ENCODE results near the gene PIGN. TPM values are rescaled to one million over a fixed set of nuclear protein-coding genes. Genes with fewer than 3 reads are reported as not detected.
A peak's percentile ranks its signal among the peaks of the same experiment; 100 is the strongest.

Gene PIGN
- total and polyA plus RNA-seq, 4 donors, result 10.9 to 47.0 (median 19.4) TPM

GRCh38 chr18:62073461-62074281, 113.2 kb downstream of the PIGN start:
- no peak overlapping the region for H3K4me3 ChIP-seq (ENCODE audit: low read depth, low read length)
- WGBS (ENCODE audit: insufficient coverage), result 100% methylated on average over 1 of the region's 2 CpGs
- H3K4me1 ChIP-seq (ENCODE audit: control insufficient read depth, insufficient read depth, low read length), result no peaks in the 10 kb centered on the region
- H3K9me3 ChIP-seq (ENCODE audit: control insufficient read depth, insufficient read depth, low read length), result peaks cover 1% of the 10 kb centered on the region
- no peak overlapping the region for H3K27ac ChIP-seq (ENCODE audit: low read depth, low read length)
- DNase-seq (ENCODE audit: low read depth in 4 of 6, low spot score in 6 of 6), result no peak
- no peaks in the 10 kb centered on the region for H3K36me3 ChIP-seq (ENCODE audit: control insufficient read depth, insufficient read depth, low read length)
- no peaks in the 10 kb centered on the region for H3K27me3 ChIP-seq (ENCODE audit: control insufficient read depth, insufficient read depth, low read length)

- Histone ChIP-seq H3K27me3 (ENCODE audit: control insufficient read depth, insufficient read depth, low read length) (no peaks in the 10 kb centered on the region), H3K4me3 (ENCODE audit: low read depth, low read length) (no peak overlapping the region)
- no peak for DNase-seq (ENCODE audit: low read depth in 4 of 6, low spot score in 6 of 6)
Observed at GRCh38 chr18:62072370-62072769, 114.5 kb downstream of the PIGN start.

GRCh38 chr18:62071071-62071470, 115.8 kb downstream of the PIGN start:
- WGBS (ENCODE audit: insufficient coverage), result 100% methylated on average over 2 of the region's 4 CpGs
- Histone ChIP-seq H3K4me1 (ENCODE audit: control insufficient read depth, insufficient read depth, low read length) (no peaks in the 10 kb centered on the region), H3K4me3 (ENCODE audit: low read depth, low read length) (no peak overlapping the region), H3K27ac (ENCODE audit: low read depth, low read length) (no peak overlapping the region), H3K36me3 (ENCODE audit: control insufficient read depth, insufficient read depth, low read length) (no peaks in the 10 kb centered on the region), H3K27me3 (ENCODE audit: control insufficient read depth, insufficient read depth, low read length) (no peaks in the 10 kb centered on the region), H3K9me3 (ENCODE audit: control insufficient read depth, insufficient read depth, low read length) (no peaks in the 10 kb centered on the region)
- DNase-seq (ENCODE audit: low read depth in 4 of 6, low spot score in 6 of 6), result no peak

More at GRCh38 chr18:62072370-62072769, 114.5 kb downstream of the PIGN start:
- Histone ChIP-seq H3K9me3 (ENCODE audit: control insufficient read depth, insufficient read depth, low read length) (no peaks in the 10 kb centered on the region), H3K4me1 (ENCODE audit: control insufficient read depth, insufficient read depth, low read length) (no peaks in the 10 kb centered on the region), H3K27ac (ENCODE audit: low read depth, low read length) (no peak overlapping the region), H3K36me3 (ENCODE audit: control insufficient read depth, insufficient read depth, low read length) (no peaks in the 10 kb centered on the region)

- DNase-seq (ENCODE audit: low read depth in 4 of 6, low spot score in 6 of 6), result peak in 1 of 6 donors; percentile 9
- no peaks in the 10 kb centered on the region for H3K4me1 ChIP-seq (ENCODE audit: control insufficient read depth, insufficient read depth, low read length)
- no peak overlapping the region for H3K4me3 ChIP-seq (ENCODE audit: low read depth, low read length)
- WGBS (ENCODE audit: insufficient coverage), result no CpG with 5 or more reads among the region's 2 CpGs
- no peaks in the 10 kb centered on the region for H3K27me3 ChIP-seq (ENCODE audit: control insufficient read depth, insufficient read depth, low read length)
- no peaks in the 10 kb centered on the region for H3K9me3 ChIP-seq (ENCODE audit: control insufficient read depth, insufficient read depth, low read length)
- H3K27ac ChIP-seq (ENCODE audit: low read depth, low read length), result no peak overlapping the region
- H3K36me3 ChIP-seq (ENCODE audit: control insufficient read depth, insufficient read depth, low read length), result no peaks in the 10 kb centered on the region
Observed at GRCh38 chr18:62070302-62070701, 116.6 kb downstream of the PIGN start.

- no peak overlapping the region for H3K27ac ChIP-seq (ENCODE audit: low read depth, low read length)
- no CpG with 5 or more reads among the region's 2 CpGs for WGBS (ENCODE audit: insufficient coverage)
- H3K27me3 ChIP-seq (ENCODE audit: control insufficient read depth, insufficient read depth, low read length), result no peaks in the 10 kb centered on the region
- no peak for DNase-seq (ENCODE audit: low read depth in 4 of 6, low spot score in 6 of 6)
- no peak overlapping the region for H3K4me3 ChIP-seq (ENCODE audit: low read depth, low read length)
- H3K9me3 ChIP-seq (ENCODE audit: control insufficient read depth, insufficient read depth, low read length), result no peaks in the 10 kb centered on the region
- no peaks in the 10 kb centered on the region for H3K4me1 ChIP-seq (ENCODE audit: control insufficient read depth, insufficient read depth, low read length)
- no peaks in the 10 kb centered on the region for H3K36me3 ChIP-seq (ENCODE audit: control insufficient read depth, insufficient read depth, low read length)
Observed at GRCh38 chr18:62069556-62069955, 117.3 kb downstream of the PIGN start.

- no peaks in the 10 kb centered on the region for H3K36me3 ChIP-seq (ENCODE audit: control insufficient read depth, insufficient read depth, low read length)
- no peak overlapping the region for H3K27ac ChIP-seq (ENCODE audit: low read depth, low read length)
- no peak overlapping the region for H3K4me3 ChIP-seq (ENCODE audit: low read depth, low read length)
- 87% methylated on average over 2 of the region's 5 CpGs for WGBS (ENCODE audit: insufficient coverage)
- no peaks in the 10 kb centered on the region for H3K9me3 ChIP-seq (ENCODE audit: control insufficient read depth, insufficient read depth, low read length)
- DNase-seq (ENCODE audit: low read depth in 4 of 6, low spot score in 6 of 6), result no peak
- H3K27me3 ChIP-seq (ENCODE audit: control insufficient read depth, insufficient read depth, low read length), result no peaks in the 10 kb centered on the region
- H3K4me1 ChIP-seq (ENCODE audit: control insufficient read depth, insufficient read depth, low read length), result no peaks in the 10 kb centered on the region
Observed at GRCh38 chr18:62066102-62066818, 120.6 kb downstream of the PIGN start.

- Histone ChIP-seq H3K36me3 (ENCODE audit: control insufficient read depth, insufficient read depth, low read length) (no peaks in the 10 kb centered on the region), H3K27me3 (ENCODE audit: control insufficient read depth, insufficient read depth, low read length) (no peaks in the 10 kb centered on the region), H3K4me1 (ENCODE audit: control insufficient read depth, insufficient read depth, low read length) (no peaks in the 10 kb centered on the region), H3K9me3 (ENCODE audit: control insufficient read depth, insufficient read depth, low read length) (no peaks in the 10 kb centered on the region), H3K27ac (ENCODE audit: low read depth, low read length) (no peak overlapping the region), H3K4me3 (ENCODE audit: low read depth, low read length) (no peak overlapping the region)
- DNase-seq (ENCODE audit: low read depth in 4 of 6, low spot score in 6 of 6), result no peak
- no CpG with 5 or more reads among the region's 1 CpG for WGBS (ENCODE audit: insufficient coverage)
Observed at GRCh38 chr18:62064361-62064760, 122.5 kb downstream of the PIGN start.

- Histone ChIP-seq H3K9me3 (ENCODE audit: control insufficient read depth, insufficient read depth, low read length) (no peaks in the 10 kb centered on the region), H3K27me3 (ENCODE audit: control insufficient read depth, insufficient read depth, low read length) (no peaks in the 10 kb centered on the region), H3K36me3 (ENCODE audit: control insufficient read depth, insufficient read depth, low read length) (no peaks in the 10 kb centered on the region), H3K27ac (ENCODE audit: low read depth, low read length) (no peak overlapping the region), H3K4me1 (ENCODE audit: control insufficient read depth, insufficient read depth, low read length) (no peaks in the 10 kb centered on the region), H3K4me3 (ENCODE audit: low read depth, low read length) (no peak overlapping the region)
- WGBS (ENCODE audit: insufficient coverage), result 100% methylated on average over 1 of the region's 5 CpGs
- no peak for DNase-seq (ENCODE audit: low read depth in 4 of 6, low spot score in 6 of 6)
Observed at GRCh38 chr18:62061821-62062478, 124.9 kb downstream of the PIGN start.

GRCh38 chr18:62060820-62061219, 126.0 kb downstream of the PIGN start:
- no CpG with 5 or more reads among the region's 2 CpGs for WGBS (ENCODE audit: insufficient coverage)
- H3K9me3 ChIP-seq (ENCODE audit: control insufficient read depth, insufficient read depth, low read length), result no peaks in the 10 kb centered on the region

More at GRCh38 chr18:62060820-62061219, 126.0 kb downstream of the PIGN start:
- H3K4me3 ChIP-seq (ENCODE audit: low read depth, low read length), result no peak overlapping the region
- H3K27ac ChIP-seq (ENCODE audit: low read depth, low read length), result no peak overlapping the region
- DNase-seq (ENCODE audit: low read depth in 4 of 6, low spot score in 6 of 6), result no peak
- no peaks in the 10 kb centered on the region for H3K4me1 ChIP-seq (ENCODE audit: control insufficient read depth, insufficient read depth, low read length)
- H3K27me3 ChIP-seq (ENCODE audit: control insufficient read depth, insufficient read depth, low read length), result no peaks in the 10 kb centered on the region
- no peaks in the 10 kb centered on the region for H3K36me3 ChIP-seq (ENCODE audit: control insufficient read depth, insufficient read depth, low read length)
